Prostate gland (tissue), 2 donors: Measurements from ENCODE around the gene SLC13A5. TPM values are rescaled to one million over a fixed set of nuclear protein-coding genes. Genes with fewer than 3 reads are reported as not detected.

Source experiments
- DNase-seq: peaks from one replicate; pipeline ENCODE4 v3.0.0-alpha.2; 2019; ENCODE audit warnings: low spot score
- H3K27ac ChIP-seq, 2 donors: fragments of 200-600 bp; sonication (generic); 2 replicates each; pipeline ENCODE4 v1.5.1; 2017 to 2019
- H3K27me3 ChIP-seq: fragments of 200-600 bp; sonication (generic); replicated peaks from 2 replicates; pipeline ENCODE4 v1.5.1; 2019; ENCODE audit not compliant: insufficient read depth
- H3K36me3 ChIP-seq, 2 donors: fragments of 200-600 bp; sonication (generic); 1 replicate in 1 of 2; 2 replicates in 1 of 2; pipeline versions ENCODE4 v1.5.1 to v1.8.1; 2017 to 2019
- H3K4me1 ChIP-seq: fragments of 200-600 bp; sonication (generic); replicated peaks from 2 replicates; pipeline ENCODE4 v1.5.1; 2019
- H3K4me3 ChIP-seq, 2 donors: fragments of 200-600 bp; sonication (generic); 2 replicates each; pipeline ENCODE4 v1.5.1; 2017 to 2019
- H3K9me3 ChIP-seq: fragments of 200-600 bp; sonication (generic); 2 replicates; pipeline ENCODE4 v1.5.1; 2017
- POLR2A ChIP-seq: fragments of 450-650 bp; IDR thresholded peaks from one replicate; pipeline ENCODE4 v1.6.1; 2016; ENCODE audit warnings: antibody characterized with exemption, mild to moderate bottlenecking
- POLR2AphosphoS5 ChIP-seq: sonication (generic); formaldehyde crosslinking; IDR thresholded peaks from one replicate; pipeline ENCODE4 v1.6.1; 2017; ENCODE audit warnings: antibody characterized with exemption
- WGBS: methylation state at CpG from one replicate; pipeline ENCODE4 v1.1.5; 2018; 5-methylcytosine and 5-hydroxymethylcytosine counted together
- intact Hi-C: fragments of 100-400 bp; cut with DNase I; formaldehyde crosslinking; loops from one replicate; pipeline ENCODE4 v1.14.2; 2022
- microRNA-seq: library from miRNA; unstranded; fragments of <30 nt; microRNA quantifications from one replicate; pipeline ENCODE4, GENCODE V29; 2016
- small RNA-seq, 2 donors: library from RNA; depleted of rRNA; stranded (forward); fragments of <200 nt; gene quantifications; one replicate each; pipeline ENCODE3, GENCODE V24; 2016
- total RNA-seq, 2 donors: library from RNA; depleted of rRNA; stranded (reverse); fragments of >200 nt; gene quantifications; one replicate each; pipeline ENCODE4 v1.1.0, GENCODE V29; 2016
- TF ChIP-seq, protein P1 (sequence below), 4 experiments: fragments of 200-600 bp in 2 of 4; fragments of 450-650 bp in 2 of 4; sonication (generic) in 2 of 4; IDR thresholded peaks; 1 replicate in 3 of 4; 2 replicates in 1 of 4; pipeline ENCODE4 v1.5.1; 2016 to 2019; ENCODE audit warnings: antibody characterized with exemption in 4 of 4, mild to moderate bottlenecking in 2 of 4, moderate library complexity in 2 of 4

SLC13A5 gene
- total RNA-seq, 2 donors from 2014 or later = 1.1 to 1.6 TPM

GRCh38 chr17:6636616-6637457 lies 76.3 kb downstream of the SLC13A5 start:
- Histone ChIP-seq H3K27me3 (no peaks in the 10 kb centered on the region), H3K9me3 (no peaks in the 10 kb centered on the region), H3K27ac (no peak overlapping the region), H3K36me3 (no peaks in the 10 kb centered on the region), H3K4me1 (peaks cover 19% of the 10 kb centered on the region), H3K4me3 (no peak overlapping the region)
- DNase-seq = no peak
- 84% methylated on average over 17 of the region's 17 CpGs for WGBS
- intact Hi-C loops = no loop called here
- TF ChIP-seq POLR2A (no peak), POLR2AphosphoS5 (no peak)
- TF ChIP-seq, protein P1, sequence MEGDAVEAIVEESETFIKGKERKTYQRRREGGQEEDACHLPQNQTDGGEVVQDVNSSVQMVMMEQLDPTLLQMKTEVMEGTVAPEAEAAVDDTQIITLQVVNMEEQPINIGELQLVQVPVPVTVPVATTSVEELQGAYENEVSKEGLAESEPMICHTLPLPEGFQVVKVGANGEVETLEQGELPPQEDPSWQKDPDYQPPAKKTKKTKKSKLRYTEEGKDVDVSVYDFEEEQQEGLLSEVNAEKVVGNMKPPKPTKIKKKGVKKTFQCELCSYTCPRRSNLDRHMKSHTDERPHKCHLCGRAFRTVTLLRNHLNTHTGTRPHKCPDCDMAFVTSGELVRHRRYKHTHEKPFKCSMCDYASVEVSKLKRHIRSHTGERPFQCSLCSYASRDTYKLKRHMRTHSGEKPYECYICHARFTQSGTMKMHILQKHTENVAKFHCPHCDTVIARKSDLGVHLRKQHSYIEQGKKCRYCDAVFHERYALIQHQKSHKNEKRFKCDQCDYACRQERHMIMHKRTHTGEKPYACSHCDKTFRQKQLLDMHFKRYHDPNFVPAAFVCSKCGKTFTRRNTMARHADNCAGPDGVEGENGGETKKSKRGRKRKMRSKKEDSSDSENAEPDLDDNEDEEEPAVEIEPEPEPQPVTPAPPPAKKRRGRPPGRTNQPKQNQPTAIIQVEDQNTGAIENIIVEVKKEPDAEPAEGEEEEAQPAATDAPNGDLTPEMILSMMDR (IDR thresholded peaks at IDR 0.05) = no peak

DNA sequence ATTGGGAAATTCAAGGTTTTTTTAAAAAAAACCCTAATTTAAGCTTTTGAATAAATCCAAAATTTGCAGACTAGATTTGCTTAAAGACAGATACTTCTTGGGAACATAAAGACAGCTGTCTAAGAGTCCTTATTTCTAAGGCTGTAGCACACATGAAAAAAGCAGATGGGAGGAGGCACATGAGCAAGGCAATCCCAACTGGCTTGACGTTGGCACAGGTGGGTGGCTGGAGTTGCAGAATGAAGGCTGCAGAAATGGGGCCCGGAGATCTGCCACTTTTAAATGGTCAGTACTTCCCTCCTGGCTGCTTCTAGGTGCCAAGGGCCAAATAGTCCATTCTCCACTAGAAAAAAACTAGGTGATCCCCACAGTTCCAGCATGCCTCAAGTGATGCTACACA lies 77.1 kb downstream of the SLC13A5 start:
- intact Hi-C loops = no loop called here
- TF ChIP-seq, protein P1 (IDR thresholded peaks at IDR 0.05) = no peak
- TF ChIP-seq POLR2A = no peak
- TF ChIP-seq POLR2AphosphoS5 = no peak

More for the DNA sequence above, 77.1 kb downstream of the SLC13A5 start:
- Histone ChIP-seq H3K4me3 (no peak overlapping the region), H3K4me1 (peaks cover 14% of the 10 kb centered on the region), H3K9me3 (no peaks in the 10 kb centered on the region), H3K27me3 (no peaks in the 10 kb centered on the region), H3K36me3 (no peaks in the 10 kb centered on the region), H3K27ac (no peak overlapping the region)
- DNase-seq = no peak
- 75% methylated on average over 2 of the region's 2 CpGs for WGBS

Small RNA genes lying within 50 kb of the gene (microRNA-seq; reads per million reads assigned to microRNA genes)
- gene MIR4520-1 = not detected
- gene MIR4520-2 = not detected

Small RNA genes lying within 50 kb of the gene (small RNA-seq; reads per million reads assigned to genes)
- gene AC004706.2 (0 reads per million in 2 donors), gene MIR4520-1 (0.40 to 0.84 reads per million in 2 donors)

Other genes starting within 250 kb of the SLC13A5 start
- 1 to 10 TPM; 5.3 to 7.9 TPM for gene PITPNM3, start 156.8 kb downstream of the SLC13A5 start, total RNA-seq
- gene KIAA0753, start 72.7 kb downstream of the SLC13A5 start, total RNA-seq = 10 to 100 TPM; 17.2 to 28.3 TPM
- gene TXNDC17, start 72.3 kb downstream of the SLC13A5 start, total RNA-seq = 100 to 1,000 TPM; 111 to 220 TPM
- 10 to 100 TPM in 1 of 2 donors, 1 to 10 TPM in 1; 8.3 to 10.7 TPM for gene MED31, start 61.8 kb downstream of the SLC13A5 start, total RNA-seq
- 1 to 10 TPM; 3.5 to 6.1 TPM for gene C17orf100, start 61.6 kb downstream of the SLC13A5 start, total RNA-seq
- gene XAF1, start 42.7 kb upstream of the SLC13A5 start, total RNA-seq = 10 to 100 TPM; 10.4 to 21.8 TPM
- gene FBXO39, start 62.8 kb upstream of the SLC13A5 start, total RNA-seq = 1 to 10 TPM; 2.5 to 3.6 TPM
- 1 to 10 TPM in 1 of 2 donors, not detected in 1; 1.4 TPM for gene TEKT1, start 118.4 kb upstream of the SLC13A5 start, total RNA-seq